ENCODE data around the gene PNMA8C.
A peak's percentile ranks its signal among the peaks of the same experiment; 100 is the strongest.

PNMA8C gene

GRCh38 chr19:46413262-46414031, 15.3 kb downstream of the PNMA8C start, which contains the start of gene CCDC8:
TSS of gene CCDC8 (minus strand) at chr19:46413564. CDS start at chr19:46412810, 754 bp downstream.
- POLR2A ChIA-PET: interaction anchor here (0.7 to 1.2 kb wide), 17 partner anchors 8 to 187 kb away, joined by 3 to 15 read pairs (median 3); partner anchors contain the start of genes PNMA8A and PPP5C
- DNase-seq (ENCODE audit: extremely low spot score): peak; percentile 84
- peak; percentile 40; the same call in 1 of the 2 replicates for TF ChIP-seq ELF4 (IDR thresholded peaks at IDR 0.05)
- TF ChIP-seq FOXA1 (IDR thresholded peaks at IDR 0.05): no peak
- 0 out of 2 replicates have a peak, but pooled peaks have one; percentile 41 for TF ChIP-seq L3MBTL2 (conservative IDR thresholded peaks at IDR 0.05)
- TF ChIP-seq FOXM1 (IDR thresholded peaks at IDR 0.05; ENCODE audit: borderline replicate concordance): peak; percentile 8; the same call in 1 of the 2 replicates
- TF ChIP-seq SUZ12 (IDR thresholded peaks at IDR 0.05): no peak
- no peak for TF ChIP-seq SP1 (IDR thresholded peaks at IDR 0.05)
- no peak; the same call in 1 of the 2 replicates for TF ChIP-seq CTBP1 (IDR thresholded peaks at IDR 0.05; ENCODE audit: borderline replicate concordance)
- no peak for TF ChIP-seq FOXK2 (IDR thresholded peaks at IDR 0.05)
- TF ChIP-seq ARNT (IDR thresholded peaks at IDR 0.05): no peak
- no peak for TF ChIP-seq TARDBP (IDR thresholded peaks at IDR 0.05)
- peak; percentile 99 for TF ChIP-seq PKNOX1 (IDR thresholded peaks at IDR 0.05)
- CTCF ChIA-PET: interaction anchor here (0.6 kb wide), 1 partner anchor 12 kb away, joined by 4 read pairs; no protein-coding TSS in a partner anchor

GRCh38 chr19:46412650-46413261, 16.0 kb downstream of the PNMA8C start:
- no peak for TF ChIP-seq ELF4 (IDR thresholded peaks at IDR 0.05)
- no peak for TF ChIP-seq SP1 (IDR thresholded peaks at IDR 0.05)
- no peak for TF ChIP-seq BHLHE40 (IDR thresholded peaks at IDR 0.05; ENCODE audit: borderline replicate concordance)
- no peak for TF ChIP-seq LEF1 (IDR thresholded peaks at IDR 0.05; ENCODE audit: borderline replicate concordance)
- no peak for TF ChIP-seq SUZ12 (IDR thresholded peaks at IDR 0.05)
- no peak for DNase-seq (ENCODE audit: extremely low spot score)
- CTCF ChIA-PET: no interaction called here
- POLR2A ChIA-PET: interaction anchor here (0.7 to 1.2 kb wide), 12 partner anchors 8 to 188 kb away, joined by 3 to 15 read pairs (median 4); partner anchors contain the start of gene PPP5C

- ChIA-PET CTCF (no interaction called here), POLR2A (no interaction called here)
- no peak for DNase-seq (ENCODE audit: extremely low spot score)
- TF ChIP-seq FOXA1 (IDR thresholded peaks at IDR 0.05) (no peak), ZNF384 (IDR thresholded peaks at IDR 0.05) (no peak), SUZ12 (IDR thresholded peaks at IDR 0.05) (no peak), FOXK2 (IDR thresholded peaks at IDR 0.05) (no peak), SP1 (IDR thresholded peaks at IDR 0.05) (no peak), ARNT (IDR thresholded peaks at IDR 0.05) (no peak), FOXM1 (IDR thresholded peaks at IDR 0.05; ENCODE audit: borderline replicate concordance) (no peak), CTBP1 (IDR thresholded peaks at IDR 0.05; ENCODE audit: borderline replicate concordance) (no peak), LEF1 (IDR thresholded peaks at IDR 0.05; ENCODE audit: borderline replicate concordance) (no peak), L3MBTL2 (conservative IDR thresholded peaks at IDR 0.05) (no peak), PKNOX1 (IDR thresholded peaks at IDR 0.05) (no peak), NFRKB (IDR thresholded peaks at IDR 0.05) (no peak)
Measured at GRCh38 chr19:46411925-46412649, 16.6 kb downstream of the PNMA8C start.

GRCh38 chr19:46411088-46411924, 17.4 kb downstream of the PNMA8C start:
- ChIA-PET POLR2A (no interaction called here), CTCF (no interaction called here)
- no peak for DNase-seq (ENCODE audit: extremely low spot score)
- TF ChIP-seq FOXA1 (IDR thresholded peaks at IDR 0.05): no peak
- no peak for TF ChIP-seq SUZ12 (IDR thresholded peaks at IDR 0.05)
- no peak for TF ChIP-seq NFRKB (IDR thresholded peaks at IDR 0.05)

GRCh38 chr19:46410205-46411087, 18.3 kb downstream of the PNMA8C start:
- POLR2A ChIA-PET: interaction anchor here (0.6 to 1.2 kb wide), 2 partner anchors 21 to 702 kb away, joined by 3 read pairs; no protein-coding TSS in a partner anchor
- CTCF ChIA-PET: no interaction called here
- no peak for DNase-seq (ENCODE audit: extremely low spot score)
- TF ChIP-seq BHLHE40 (IDR thresholded peaks at IDR 0.05; ENCODE audit: borderline replicate concordance) (no peak), FOXM1 (IDR thresholded peaks at IDR 0.05; ENCODE audit: borderline replicate concordance) (no peak), HDGF (IDR thresholded peaks at IDR 0.05; ENCODE audit: borderline replicate concordance) (no peak), LEF1 (IDR thresholded peaks at IDR 0.05; ENCODE audit: borderline replicate concordance) (no peak), ARNT (IDR thresholded peaks at IDR 0.05) (no peak), SP1 (IDR thresholded peaks at IDR 0.05) (no peak), FOXK2 (IDR thresholded peaks at IDR 0.05) (no peak), ELF4 (IDR thresholded peaks at IDR 0.05) (no peak), ZNF384 (IDR thresholded peaks at IDR 0.05) (no peak), SUZ12 (IDR thresholded peaks at IDR 0.05) (no peak), FOXA1 (IDR thresholded peaks at IDR 0.05) (no peak), NFRKB (IDR thresholded peaks at IDR 0.05) (no peak), PKNOX1 (IDR thresholded peaks at IDR 0.05) (no peak), TARDBP (IDR thresholded peaks at IDR 0.05) (no peak), L3MBTL2 (conservative IDR thresholded peaks at IDR 0.05) (no peak)

Data from HEK293T (cell line).